Inflammatory macrophage treated with lipopolysaccharide for 4 hours (primary cell): ENCODE results near the gene GPR176.
"Not testable (repeated sequence)": the region's sequence is repeated elsewhere in the genome, so short reads cannot be mapped to it uniquely, and the experiment has no call there.

ENCODE experiments used
- DNase-seq: peaks from one replicate; pipeline ENCODE4 v3.0.0-alpha.2; 2020

GPR176 gene

GRCh38 chr15:39854161-39854560, 65.9 kb downstream of the GPR176 start:
- no peak for DNase-seq

GRCh38 chr15:39852250-39852649, 67.8 kb downstream of the GPR176 start:
- peak; percentile 6 for DNase-seq

DNA sequence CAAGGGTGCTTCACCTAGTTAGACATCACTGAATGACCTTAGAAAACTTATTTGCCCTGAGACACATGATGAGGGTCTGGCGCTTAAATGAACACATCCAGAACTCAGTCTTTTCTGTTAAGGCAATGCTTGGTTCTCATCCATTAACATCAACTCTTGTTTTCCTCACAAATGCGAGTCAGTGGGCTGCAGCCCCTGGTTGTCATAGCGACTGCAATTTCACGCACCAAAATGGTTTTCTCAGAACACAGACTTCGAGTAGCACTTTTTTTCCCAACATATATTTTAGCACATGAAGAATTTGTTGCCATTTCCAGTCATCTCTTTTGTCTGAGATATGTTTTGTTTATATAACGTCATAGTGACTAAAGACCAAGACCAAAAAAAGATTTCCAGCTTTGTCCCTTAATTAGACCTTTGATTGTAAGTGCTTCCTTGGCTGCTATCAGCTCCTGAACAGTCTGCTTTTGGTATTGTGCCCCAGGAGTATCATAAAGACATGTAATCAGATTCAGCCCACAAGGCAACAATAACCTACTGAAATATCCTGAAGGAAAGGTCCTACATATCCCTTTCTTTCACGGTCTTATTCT, 68.5 kb downstream of the GPR176 start:
- DNase-seq, result no peak

DNA sequence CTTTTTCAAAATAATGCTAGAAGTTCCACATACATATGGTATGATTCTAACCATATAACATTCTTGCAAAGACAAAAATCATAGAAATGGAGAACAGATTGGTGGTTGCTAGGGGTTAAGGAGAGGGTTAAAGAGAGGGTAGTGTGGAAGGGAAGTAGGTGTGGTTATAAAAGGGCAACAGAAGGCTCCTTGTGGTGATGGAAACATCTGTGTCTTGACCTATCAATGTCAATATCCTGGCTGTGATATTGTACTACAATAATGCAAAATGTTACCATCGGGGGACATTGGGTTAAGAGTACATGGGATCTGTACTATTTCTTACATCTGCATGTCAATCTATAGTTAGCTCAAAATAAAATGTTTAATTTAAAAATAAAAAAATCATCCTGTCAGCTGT, 69.6 kb downstream of the GPR176 start:
- no peak for DNase-seq

DNA sequence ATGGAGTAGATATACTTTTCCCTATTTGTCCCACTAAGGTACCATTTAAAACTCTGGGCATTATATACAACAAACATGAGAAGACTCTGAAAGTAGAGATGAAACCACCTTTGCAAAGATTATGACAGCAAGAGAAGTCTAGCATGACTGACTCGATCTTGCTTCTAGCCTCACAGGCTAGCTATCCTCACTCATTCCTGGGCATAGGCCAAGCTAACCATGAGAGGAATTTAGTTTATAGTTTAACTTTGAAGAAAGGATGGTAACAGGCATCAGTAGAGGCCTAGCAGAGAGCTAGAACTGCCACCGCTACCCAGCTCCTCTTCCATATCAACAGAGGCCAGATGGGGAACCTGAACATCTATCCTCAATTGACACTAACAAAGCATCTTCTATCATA, 74.0 kb downstream of the GPR176 start:
- DNase-seq, result no peak

DNA sequence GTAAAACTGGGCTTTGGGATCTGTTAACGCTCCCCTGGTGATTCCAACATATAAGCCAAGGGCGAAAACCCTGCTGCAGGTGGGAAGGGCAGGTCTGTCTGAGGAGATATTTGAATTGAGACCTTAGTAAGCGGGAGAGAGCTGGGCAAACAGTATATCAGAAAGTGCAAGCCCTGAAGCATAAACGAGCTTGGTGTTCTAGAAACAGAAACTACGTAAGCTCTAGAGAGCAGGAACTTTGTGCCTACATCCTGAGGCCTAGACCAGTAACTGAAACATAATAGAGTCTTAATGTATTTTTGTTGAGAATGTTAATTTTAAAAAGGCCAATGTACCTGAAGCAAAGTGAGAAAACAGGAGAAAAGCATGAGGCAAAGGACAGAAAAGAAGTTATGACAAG, 74.5 kb downstream of the GPR176 start:
- DNase-seq, result no peak

GRCh38 chr15:39843565-39843964, 76.5 kb downstream of the GPR176 start:
- DNase-seq, result no peak

- no peak for DNase-seq
Observed at GRCh38 chr15:39837454-39837853, 82.6 kb downstream of the GPR176 start.

DNA sequence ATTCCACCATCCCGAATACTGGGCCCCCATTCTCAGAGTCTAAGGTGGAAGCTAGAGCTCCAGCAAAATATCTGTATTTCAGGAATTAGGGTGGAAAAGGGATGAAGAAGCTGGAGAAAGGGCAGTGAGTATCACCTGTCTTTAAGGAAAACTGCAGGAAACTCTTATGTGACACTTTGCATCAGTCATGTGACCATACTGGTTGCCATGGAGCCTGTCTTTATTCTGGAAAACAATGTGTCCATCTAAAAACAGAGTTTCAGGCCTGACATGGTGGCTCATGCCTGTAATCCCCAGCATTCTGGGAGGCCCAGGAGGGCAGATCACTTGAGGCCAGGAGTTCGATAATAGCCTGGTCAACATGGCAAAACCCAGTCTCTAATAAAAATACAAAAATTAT, 84.5 kb downstream of the GPR176 start:
- DNase-seq, result no peak

- DNase-seq, result no peak
Observed at GRCh38 chr15:39834256-39834655, 85.8 kb downstream of the GPR176 start.

GRCh38 chr15:39833515-39833981, 86.5 kb downstream of the GPR176 start:
- DNase-seq, result no peak

GRCh38 chr15:39830166-39830565, 89.9 kb downstream of the GPR176 start:
- DNase-seq, result no peak

GRCh38 chr15:39828374-39828931, 91.6 kb downstream of the GPR176 start:
- DNase-seq, result no peak

DNA sequence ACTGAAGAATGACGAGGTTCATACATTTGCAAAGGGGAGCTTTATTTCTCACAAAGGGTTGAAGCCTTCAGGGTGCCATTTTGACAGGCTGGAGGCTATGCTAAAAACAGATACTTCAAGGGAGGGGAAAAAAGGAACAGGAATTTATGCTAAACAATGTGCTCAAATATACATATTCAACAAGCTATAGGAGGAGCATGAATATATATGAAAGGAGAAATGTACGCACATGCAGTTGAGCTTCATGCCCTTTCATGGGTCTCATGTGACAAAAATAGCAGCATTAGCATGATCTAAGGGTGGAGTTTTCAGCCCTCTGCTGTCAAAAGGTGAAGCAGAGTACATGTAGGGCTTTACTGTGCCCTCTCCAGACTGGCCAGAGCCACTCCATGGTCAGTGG, 93.1 kb downstream of the GPR176 start:
- DNase-seq, result no peak

GRCh38 chr15:39823634-39824033, 96.4 kb downstream of the GPR176 start:
- no peak for DNase-seq

DNA sequence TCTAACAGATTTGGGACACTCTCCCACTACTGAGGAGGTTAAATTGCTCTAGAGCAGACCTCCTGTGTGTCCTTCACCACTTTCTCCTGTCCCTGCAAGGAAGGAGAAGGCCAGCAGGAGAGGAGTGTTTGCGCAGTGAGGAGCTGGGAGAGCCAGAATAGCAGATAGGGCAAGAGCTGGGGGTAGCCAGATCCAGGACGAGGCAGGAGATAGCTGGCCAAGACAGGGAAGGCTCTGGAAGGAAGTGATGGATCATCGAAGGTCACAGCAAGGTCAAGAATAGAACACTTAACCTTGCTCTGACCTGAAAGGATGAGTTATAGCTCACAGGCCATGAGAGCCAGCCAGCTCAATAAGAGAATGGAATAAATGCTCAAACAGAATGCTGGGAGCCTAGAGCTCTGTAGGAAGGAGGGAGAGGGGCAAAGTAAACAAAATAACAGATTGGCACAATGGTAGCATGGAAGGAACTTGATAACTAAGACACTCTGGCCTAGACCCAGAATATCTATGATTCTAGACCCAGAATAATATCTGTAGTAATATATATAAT, 99.9 kb downstream of the GPR176 start:
- no peak for DNase-seq

- no peak for DNase-seq
Observed at GRCh38 chr15:39819533-39819932, 100.5 kb downstream of the GPR176 start.

- no peak for DNase-seq
Observed at GRCh38 chr15:39817892-39818291, 102.2 kb downstream of the GPR176 start.

DNA sequence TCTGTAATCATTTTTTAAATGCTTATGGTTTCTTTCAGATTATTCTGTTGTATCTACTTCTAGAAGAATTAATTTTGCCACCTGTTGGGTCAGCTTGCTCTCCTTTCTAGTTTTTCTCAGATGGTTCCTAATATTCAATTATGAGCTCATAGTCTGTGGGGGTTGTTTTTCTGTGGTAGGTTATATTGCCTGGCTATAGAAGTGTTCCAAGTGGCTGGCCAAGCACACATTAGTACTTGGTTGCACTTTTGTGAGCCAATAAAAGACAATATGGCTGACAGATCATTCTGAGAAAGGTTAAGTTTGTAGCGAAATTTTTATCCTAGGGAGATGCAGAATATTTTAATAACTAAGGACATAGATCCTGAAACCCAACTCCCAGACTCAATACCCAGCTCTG, 105.6 kb downstream of the GPR176 start:
- DNase-seq, result no peak

GRCh38 chr15:39812651-39813050, 107.4 kb downstream of the GPR176 start:
- DNase-seq, result not testable (repeated sequence)

- DNase-seq, result no peak
Observed at GRCh38 chr15:39808909-39809308, 111.2 kb downstream of the GPR176 start.

DNA sequence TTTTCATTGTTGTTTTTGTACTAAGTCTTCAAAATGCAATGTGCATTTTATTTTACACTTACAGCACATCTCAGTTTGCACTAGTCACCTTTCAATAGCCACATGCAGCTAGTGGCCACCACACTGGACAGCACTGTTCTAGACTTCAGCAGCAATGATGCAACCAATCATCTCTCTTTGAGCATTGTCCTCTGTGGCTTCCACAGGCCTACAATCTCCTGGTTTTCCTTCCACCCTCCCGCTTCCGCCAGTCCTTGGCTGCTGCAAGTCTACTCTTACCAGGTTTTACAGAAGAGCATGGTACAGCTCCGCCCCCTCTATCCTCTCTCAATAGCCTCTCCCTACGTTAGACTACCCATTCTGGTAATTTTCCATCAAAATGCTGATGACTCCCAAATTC, 112.3 kb downstream of the GPR176 start:
- no peak for DNase-seq

DNA sequence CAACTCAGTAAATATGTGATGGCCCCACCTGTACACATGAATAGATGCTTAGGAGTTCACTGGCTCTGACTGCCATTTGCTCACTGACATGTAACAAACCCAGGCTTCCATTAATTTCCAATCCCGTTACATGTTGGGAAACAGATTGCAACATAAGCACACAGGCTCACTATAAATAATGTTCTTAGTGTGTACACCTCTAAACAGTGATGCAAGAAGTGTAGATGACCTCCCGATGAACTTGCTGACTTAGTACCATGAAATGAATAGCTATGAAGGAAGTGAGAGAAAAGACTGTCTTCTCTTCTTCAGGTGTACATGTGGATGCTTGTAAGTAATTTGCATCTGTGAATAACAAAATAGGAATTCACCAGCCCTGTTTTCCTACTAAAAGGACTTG, 116.0 kb downstream of the GPR176 start:
- no peak for DNase-seq

DNA sequence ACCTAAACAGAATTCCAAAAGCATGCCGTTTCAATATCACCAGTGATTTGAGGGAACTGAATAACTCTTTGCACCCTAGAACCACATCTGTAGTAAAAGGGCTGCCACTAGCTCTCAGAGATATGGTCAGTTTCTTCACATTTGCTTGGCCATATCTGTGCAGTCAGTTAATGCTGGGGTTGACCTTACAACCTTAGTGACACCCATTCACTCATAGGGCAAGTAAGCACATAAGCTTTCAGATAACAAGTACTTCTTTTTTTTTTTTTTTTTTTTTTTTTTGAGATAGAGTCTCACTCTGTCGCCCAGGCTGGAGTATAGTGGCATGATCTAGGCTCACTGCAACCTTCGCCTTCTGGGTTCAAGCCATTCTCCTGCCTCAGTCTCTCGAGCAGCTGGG, 117.0 kb downstream of the GPR176 start:
- no peak for DNase-seq
